Epidermal melanocyte (primary cell): ENCODE data around the gene NOM1.
A peak's percentile ranks its signal among the peaks of the same experiment; 100 is the strongest.

Source experiments
- DNase-seq: peaks from one replicate; pipeline ENCODE4 v3.0.0; 2011; ENCODE audit warnings: low spot score; ENCODE audit not compliant: insufficient read length

NOM1 gene

DNA sequence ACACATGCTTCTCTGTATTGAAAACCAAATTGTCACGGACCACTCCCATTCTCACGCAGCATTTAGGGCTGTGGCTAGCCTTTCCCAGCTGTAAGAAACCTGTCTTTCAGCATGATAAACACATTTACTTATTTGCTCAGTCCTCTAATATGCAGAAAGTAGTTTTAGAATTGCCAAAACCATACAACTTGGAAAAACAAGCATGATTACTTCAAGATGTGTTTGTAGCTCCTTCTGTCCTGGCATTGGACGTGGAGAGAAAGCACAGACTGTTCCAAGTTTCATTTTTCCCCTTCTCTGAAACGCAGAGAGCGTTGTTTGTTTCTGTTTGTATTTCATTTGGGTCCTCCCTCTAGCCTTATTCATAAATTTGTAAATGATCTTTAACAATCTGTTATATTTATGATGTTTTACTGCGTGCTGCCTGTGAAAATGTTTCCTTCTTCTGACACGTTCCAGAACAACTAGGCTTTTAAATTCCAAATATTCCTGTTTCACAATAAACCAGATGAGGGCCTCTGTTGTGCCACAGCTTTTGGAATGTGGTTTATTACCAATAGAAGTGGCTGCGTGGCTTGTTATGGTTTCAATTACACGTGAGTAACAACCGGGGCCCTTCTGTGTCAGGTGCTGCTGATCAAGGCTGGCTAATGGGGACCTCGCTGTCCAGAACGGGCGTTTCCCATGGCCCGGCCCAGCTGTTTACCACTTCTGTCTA is 34.8 kb downstream of the NOM1 start:
- no peak for DNase-seq

DNA sequence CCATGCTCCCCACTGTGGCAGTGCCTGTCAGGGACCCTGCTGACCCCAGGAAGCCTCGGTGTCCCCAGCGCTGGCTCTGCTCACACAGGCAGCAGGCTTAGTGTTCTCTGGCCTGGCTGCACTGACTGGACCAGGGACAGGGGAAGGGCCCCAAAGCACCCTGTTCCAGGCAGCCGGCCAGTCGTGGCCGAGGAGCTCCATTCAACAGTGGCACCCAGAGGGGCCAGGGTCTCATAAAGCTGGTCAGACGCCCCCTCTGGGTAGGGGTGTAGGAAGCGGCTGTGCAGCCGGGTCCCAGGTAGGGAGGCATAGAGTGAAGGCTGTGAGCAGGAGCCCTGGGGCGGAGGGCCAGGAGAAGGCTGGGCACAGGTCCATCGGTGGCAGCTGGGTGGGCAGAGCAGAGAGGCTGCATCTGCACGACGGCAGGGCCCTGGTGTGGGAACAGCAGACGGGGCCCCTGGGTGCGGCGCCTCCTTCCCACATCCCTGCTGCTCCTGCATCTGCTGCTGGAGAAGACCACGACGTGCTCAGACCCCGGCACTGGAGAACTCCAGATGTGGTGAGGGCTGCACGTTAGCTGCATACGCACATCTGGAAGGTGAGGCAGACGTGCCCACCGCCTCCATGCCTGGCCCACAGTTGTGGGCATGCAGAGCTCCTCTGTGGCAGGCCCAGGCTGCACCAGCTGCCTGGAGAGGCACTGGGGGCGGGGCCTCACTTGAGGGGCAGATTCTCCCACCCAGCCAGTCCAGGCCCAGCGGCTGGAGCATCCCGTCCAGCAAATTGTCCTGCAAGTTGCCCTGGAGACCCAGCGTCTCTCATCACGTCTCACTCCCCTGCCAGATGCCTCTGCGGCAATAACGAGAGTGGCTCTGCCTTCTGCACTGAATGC is 35.8 kb downstream of the NOM1 start:
- no peak for DNase-seq

DNA sequence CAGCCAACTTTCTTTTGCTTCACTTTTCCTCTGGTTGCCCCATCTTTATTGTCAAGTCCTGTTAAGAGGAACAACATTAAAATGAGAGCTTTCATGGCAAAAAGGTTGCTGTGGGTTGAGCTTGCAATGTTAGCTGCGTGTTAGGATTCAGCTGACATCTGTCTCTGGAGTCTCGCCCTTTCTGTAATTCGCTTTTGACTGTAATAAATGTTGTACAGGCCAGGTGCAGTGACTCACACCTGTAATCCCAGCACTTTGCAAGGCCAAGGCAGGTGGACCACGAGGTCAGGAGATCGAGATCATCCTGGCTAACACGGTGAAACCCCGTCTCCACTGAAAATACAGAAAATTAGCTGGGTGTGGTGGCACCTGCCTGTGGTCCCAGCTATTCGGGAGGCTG is 36.9 kb downstream of the NOM1 start:
- no peak for DNase-seq

DNA sequence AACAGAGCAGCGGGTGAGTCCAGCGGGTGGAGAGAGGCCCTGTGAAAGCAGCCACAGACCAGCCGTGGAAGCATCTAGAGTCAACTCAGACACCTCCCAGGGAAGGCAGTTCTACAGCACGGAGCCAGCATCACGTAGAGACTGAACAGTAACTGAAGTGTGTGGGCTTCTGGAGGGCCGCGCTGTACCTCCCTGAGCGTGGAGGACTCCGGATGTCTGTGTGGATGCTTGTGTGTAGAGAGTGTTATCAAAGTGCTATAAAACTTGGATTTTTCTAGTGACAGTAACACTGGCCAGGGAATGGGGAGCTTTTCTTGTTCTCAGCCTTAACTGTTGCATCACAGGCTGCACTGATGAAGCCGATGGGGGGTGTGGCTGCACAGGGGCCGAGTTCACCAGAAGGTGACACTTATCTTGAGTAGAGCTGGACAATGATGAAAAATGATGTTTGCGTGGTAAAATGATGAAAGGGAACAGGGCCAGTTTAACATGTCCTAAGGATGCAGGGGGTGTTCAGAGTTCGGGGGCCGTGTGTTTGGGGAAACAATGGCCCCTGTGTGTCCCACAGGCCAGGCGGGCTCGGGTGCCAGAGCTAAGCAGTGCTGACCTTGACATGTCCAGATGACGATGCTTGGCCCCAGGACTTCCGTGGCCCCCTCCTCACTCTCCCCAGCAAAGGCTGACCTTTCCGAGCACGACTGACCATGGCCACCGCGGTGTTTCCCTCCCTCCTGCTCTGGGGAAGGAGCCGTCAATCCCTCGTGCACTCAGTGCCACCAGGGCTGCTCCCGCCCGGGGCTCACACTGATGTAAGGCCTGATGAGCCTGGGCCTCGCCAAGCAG is 39.1 kb downstream of the NOM1 start:
- no peak for DNase-seq

DNA sequence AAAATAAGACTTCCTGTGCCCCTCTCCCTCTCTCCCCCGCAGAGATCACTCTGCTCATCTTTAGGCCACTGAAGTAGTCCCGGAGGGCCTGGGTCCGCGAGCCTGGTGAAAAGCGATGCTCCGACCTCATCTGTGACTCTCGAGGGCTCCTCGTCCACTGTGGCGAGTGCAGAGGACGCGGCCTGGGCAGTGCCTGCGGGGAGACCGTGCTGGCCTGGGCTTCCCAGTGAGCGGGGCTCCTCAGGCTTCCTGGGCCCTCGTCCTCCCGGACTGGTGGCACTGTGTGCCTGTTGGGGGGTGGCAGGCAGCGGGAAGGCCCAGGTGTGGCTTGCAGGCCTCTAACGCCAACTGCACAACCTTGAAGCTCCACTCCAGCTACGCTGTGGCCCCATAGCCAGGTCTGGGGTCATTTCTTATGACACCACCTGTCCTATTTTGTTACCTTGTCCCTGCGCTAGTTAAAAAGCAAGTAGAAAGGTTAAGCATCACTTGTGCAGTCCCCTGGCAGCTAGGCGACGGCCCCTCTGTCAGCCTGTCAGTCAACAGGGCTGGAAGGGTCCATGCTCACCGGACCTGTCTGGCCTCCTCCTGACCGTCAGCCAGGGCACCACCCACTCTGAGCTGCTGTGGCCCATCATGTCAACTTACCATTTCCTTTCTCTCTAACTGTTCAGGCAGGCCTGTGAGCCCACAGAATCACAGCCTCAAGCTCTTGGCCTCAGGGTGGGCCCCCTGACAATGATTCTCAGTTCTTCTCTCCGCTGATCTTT is 40.4 kb downstream of the NOM1 start:
- no peak for DNase-seq

DNA sequence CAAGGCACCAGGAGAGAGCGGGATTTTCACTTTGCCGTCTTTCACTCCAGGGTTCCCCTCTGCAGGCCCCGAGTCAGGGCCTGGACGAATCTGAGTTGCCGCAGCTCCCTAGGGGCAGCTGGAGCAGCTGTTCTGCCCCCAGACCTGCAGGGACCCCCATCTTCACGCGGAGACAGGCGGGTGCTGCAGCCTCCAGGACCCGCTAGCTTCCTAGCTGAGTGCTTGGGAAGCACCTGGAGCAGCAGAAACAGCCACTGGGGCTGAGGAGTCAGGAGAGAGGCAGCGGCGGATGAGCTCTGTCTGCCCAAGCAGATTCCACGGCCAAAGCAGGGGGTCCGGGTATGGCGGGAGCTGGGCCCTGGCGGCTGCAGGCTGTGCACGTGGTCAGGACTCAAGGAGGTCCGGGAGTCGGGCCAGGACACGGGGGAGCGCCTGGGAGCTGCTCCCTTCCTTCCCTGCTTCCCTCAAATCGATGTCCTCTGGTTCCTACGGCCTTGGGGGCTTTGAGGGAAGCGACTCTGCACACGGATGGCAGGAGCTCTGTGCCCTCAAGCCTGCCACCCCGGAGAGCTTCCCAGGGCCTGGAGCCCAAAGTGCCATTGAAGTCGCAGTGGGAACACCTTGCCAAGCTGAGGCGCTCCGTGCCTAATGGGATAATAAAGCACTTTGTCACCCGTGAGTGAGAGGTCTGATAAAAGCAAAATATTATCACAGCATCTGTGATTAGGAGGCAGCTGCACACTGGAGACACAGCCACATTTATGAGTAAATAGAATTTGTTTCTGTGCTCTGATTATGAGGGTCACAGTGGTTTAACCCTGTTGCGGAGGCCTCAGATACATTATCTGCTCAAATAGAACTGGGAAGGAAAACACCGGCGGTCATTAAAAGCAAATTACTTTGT is 43.8 kb downstream of the NOM1 start:
- DNase-seq: no peak

DNA sequence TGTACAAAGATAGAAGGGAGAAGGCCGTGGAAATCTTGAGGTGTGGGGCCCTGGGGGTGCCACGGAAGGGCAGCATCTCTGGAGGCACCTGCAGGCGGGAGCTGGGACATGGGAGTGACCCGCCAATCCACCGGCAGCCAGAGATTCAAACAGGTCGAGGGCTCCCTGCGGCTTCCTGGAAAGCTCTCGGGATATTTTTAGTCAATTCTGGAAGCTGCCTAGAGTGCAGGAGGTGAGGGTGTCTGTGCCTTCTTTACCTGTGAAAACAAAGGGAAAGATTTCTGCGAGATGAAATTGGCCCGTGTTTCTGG is 44.4 kb downstream of the NOM1 start:
- DNase-seq: no peak

DNA sequence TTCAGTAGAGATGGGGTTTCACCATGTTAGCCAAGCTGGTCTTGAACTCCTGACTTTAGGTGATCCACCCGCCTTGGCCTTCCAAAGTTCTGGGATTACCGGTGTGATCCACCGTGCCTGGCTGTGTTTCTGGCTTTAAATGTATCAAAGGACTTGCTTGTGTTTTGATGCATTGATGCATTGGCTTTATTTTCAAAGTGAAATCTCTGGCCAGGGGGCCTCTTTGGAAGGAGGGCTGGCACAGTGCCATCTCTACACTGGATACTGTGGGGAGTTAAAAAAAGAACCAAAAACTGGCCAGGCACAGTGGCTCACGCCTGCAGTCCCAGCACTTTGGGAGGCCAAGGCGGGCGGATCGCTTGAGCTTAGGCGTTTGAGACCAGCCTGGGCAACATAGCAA is 44.9 kb downstream of the NOM1 start:
- DNase-seq: no peak

DNA sequence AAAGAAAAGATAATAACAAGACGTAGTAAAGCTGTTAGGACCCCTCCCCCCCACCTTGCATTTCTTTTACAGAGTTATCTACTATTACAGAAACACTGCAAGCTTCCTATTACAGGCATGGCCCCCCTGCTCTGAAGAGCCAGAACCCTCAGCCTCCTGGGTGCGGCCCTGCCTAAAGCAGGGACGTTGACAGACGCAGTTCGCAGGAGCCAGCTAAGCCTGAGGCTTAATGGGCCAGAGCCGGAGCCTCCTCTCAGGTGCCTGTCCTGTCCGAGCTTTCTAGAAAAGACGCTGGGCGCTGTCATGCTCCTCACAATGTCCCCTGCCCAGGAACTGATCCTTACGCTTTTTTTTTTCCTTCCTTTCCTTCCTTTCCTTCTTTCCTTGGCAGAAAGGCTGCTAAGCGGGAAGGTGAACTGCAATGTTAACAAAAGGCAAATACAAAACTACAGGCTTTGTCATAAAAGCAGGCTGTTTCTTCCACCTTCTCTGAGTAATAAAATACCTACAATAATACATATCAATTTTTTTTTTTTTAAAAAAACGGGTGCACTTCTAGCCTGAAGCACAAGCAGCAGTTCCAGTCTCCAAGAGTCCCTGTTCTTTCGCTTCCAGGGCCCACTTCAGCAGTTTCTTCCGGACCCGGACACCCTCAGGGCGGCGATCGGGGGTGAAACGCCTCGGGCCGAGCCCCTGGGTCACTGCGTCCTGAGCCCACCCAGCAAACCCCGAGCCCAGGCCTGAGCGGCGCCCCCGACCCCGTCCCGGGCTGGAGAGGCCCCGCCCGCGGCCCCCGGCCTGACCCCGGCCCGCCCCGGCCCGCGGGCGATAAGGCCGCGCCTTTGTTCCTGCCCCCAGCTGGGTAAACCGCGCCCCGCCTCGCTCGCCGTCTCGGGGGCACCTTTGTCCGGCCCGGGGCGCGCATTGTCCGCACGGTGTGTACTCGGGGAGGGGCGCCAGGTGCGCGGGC is 49.8 kb downstream of the NOM1 start:
- no peak for DNase-seq

DNA sequence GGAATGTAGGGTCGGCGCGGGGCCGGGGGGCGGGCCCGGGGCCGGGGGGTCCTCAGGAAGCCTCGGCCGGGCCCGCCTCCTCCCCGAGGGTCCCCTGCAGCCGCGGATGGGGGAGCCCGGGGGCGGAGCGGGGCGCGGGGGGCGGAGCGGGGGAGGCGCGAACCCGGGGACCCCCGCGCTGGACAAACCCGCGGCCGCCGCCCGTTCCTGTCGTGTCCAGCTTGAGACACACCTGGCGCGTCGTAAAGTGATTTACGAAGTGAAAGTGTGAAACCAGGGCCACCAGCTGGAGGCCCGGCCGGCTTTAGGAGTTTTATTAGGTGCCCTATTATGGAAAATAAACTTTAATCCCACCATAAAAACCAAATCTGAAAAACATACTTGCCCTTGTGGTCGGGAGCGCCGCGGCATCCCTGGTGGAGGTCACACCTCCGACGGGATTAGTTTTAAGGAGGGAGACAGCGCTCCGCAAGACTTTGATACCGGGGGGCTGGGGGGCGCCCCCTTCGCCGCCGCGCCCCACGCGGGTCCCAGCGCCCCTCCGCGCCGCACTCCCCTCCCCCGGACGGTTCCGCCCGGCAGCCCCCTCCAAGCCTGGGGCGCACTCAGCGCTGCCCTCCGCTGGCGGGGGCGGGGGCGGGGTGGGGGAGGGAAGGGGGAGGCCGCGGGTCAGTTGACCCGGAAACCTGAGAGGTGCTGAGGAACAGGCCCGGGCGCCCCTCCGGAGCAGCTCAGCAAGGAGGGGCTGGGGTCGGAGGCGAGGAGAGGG is 50.6 kb downstream of the NOM1 start:
- DNase-seq: peak; percentile 17

DNA sequence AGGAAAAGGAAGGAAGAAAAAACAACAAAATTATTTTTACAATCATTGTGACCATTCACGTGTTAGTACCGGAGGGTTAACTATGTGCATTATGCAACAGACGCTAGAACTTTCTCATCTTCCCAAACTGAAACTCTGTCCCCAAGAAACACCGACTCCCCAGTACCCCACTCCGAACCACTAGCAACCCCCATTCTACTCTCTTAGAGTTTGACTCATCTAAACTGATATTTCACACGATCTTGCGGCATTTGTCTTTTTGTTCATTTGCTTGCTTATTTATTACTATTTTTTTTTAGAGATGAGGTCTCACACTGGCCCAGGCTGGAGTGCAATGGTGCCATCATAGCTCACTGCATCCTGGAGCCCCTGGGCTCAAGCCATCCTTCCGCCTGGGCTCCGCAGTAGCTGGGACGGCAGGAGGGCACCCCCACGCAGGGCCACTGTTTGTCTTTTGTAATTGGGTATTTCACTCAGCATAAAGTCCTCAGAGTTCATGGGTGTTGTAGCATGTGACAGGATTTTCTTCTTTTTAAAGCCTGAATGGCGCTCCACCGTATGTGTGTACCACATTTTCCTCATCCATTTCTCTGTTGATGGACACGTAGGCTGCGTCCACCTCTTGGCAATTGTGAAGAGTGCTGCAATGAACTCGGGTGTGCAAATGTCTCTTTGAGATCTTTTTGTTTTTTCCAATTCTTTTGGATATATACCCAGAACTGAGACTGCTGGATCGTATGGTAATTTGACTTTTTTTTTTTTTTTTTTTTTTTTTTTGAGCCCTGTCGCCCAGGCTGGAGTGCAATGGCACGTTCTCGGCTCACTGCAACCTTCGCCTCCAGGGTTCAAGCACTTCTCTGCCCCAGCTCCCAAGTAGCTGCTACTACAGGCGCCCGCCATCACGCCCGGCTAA is 51.5 kb downstream of the NOM1 start:
- no peak for DNase-seq

DNA sequence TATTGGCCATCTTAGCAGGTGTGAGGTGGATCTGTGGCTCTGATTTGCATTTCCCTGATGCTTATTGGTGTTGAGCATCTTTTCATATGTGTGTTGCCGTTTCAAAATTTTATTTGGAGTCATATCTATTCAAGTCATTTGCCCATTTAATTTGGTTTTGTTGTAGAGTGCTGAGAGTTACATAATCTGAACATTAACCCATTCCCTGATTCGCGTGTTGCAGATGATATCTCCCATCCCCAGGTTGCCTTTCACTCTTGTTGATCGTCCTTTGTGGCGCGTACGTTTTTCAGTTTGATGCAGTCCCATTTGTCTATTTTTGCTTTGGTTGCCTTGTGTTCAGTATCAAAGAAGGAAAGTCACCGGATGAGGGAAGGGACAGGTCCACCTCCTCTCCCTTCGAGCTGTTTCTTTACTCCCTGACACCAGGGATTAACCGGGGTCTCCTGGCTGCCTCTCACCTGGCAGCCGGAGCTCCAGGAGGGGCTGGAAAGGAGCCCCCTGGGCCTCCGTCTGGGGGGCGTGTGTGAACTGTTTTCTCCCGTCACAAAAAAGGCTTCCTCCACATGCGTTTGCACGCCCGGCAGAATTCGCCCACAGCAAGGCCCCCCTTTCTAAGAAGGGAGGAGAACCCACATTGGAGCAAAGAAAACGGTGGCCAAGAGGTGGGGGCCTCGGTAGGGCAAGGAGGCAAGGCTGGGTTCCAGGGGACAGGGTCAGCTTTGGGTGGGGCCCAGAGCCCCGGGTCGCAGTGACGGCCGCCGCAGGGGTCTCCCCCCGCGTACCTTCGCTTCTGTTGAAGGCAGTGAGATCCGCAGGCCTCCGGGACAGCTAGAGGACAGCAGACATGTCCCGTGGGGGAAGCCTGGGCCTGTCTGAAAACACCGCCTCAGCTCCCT is 52.7 kb downstream of the NOM1 start:
- no peak for DNase-seq

DNA sequence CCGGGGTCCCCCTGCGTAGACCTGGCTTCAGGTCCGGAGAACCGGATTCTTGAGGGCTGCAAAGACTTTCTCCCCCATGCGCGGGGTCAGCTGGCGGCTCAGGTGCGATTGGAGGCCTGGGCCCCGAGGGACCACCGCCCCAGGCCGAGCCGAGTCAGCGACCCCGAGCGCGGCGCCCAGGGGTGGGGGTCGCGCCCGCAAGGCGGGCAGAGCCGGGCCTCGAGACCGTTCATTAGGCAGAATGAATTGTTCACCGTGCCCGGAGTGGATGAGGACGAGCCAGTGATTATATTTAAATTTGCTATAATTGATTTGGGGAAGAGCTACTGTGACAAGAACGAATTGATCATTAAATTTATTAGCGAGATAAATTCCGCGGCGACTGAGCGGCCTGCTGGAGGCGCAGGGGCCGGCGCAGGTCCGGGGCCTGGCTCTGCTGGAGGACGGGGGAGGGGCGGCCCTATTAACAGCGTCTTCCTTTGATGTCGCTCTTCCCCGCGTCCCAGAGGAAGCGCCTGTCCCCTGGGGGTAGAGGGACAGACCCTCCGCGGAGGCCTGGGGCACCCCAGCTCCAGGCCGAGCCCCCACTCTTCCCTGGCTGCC is 53.4 kb downstream of the NOM1 start:
- DNase-seq: peak; percentile 3

DNA sequence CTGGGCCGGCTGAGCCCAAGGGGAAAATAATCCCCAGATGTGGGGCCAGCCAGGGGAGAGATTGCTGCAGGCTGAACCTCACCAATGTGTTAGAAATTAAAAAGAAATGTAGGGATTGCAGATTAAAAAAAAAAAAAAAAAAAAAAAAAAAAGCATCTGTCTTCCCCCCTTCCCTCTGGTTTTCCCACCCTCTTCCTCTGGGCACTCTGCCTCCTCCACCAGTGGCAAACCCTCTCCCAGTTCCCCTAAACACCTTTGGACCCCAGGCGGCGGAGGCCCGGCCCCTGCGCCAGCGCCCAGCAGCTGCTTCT is 53.9 kb downstream of the NOM1 start:
- peak; percentile 18 for DNase-seq

DNA sequence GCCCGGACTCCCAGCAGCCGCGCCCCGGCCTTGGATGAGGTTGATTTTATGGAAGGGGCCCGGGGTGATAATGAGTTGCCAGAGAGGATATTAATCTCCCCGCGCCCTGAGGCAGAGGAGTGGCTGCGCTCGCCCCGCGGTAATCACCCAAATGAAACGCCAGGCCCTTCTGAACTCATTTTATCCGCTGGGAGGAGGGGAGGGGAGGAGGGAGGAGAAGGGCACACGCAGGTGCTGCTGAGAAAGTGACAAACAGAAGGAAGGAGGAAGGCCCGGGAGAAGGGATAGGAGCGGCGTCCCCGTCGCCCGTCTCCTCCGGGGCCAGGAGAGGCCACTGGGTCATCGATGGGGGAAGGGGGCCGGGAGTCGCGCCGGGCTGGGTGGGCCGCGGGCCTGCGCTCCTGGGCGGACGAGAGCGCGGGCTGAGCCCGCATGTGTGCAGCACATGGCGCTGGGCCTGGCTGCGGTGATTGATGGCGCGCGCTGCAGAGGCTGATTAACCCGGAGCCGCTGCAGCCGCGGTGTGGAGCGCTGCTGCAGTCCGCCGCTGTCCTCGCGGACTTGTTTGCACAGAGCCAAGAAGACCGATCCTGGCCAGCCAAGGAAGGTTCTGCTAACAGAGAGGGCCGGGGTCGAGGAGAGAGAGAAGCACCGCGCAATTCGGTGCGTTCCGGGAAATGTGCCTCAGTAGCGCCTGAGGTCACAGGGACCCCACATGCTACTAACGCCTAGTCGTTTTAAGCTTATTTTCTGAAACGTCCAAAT is 54.4 kb downstream of the NOM1 start:
- DNase-seq: peak; percentile 18
